HG03103 (cell line): ENCODE measurements around the gene DXO.

ENCODE experiments used
- ATAC-seq: cut with Tn5 transposase; IDR thresholded peaks from one replicate; pipeline ENCODE4 v1.9.1; 2021; ENCODE audit warnings: low read depth; ENCODE audit not compliant: unreplicated experiment

DXO gene

GRCh38 chr6:31958741-31959739 lies 12.9 kb downstream of the DXO start, which contains the start of the genes NELFE and SKIC2:
Gene NELFE, minus strand, starts transcription at chr6:31958971. Its CDS starts 525 bp downstream, at chr6:31958446.
Gene SKIC2, plus strand, starts transcription at chr6:31959175. Its CDS starts 18 bp downstream, at chr6:31959193.
- peak; percentile 92 for ATAC-seq

GRCh38 chr6:31958412-31958740 lies 13.6 kb downstream of the DXO start:
- peak; percentile 5 for ATAC-seq

- no peak for ATAC-seq
These were observed 15.1 kb downstream of the DXO start for GRCh38 chr6:31956796-31957195.

- ATAC-seq: no peak
These were observed 17.4 kb downstream of the DXO start for GRCh38 chr6:31954511-31954910.

- no peak for ATAC-seq
These were observed 19.0 kb downstream of the DXO start for GRCh38 chr6:31952890-31953289.

- no peak for ATAC-seq
These were observed 19.7 kb downstream of the DXO start for GRCh38 chr6:31952140-31952805.

- ATAC-seq: no peak
These were observed 21.9 kb downstream of the DXO start for GRCh38 chr6:31949926-31950548.

- no peak for ATAC-seq
These were observed 23.1 kb downstream of the DXO start for GRCh38 chr6:31948753-31949413.

- ATAC-seq: no peak
These were observed 23.6 kb downstream of the DXO start for GRCh38 chr6:31948306-31948705.

- no peak for ATAC-seq
These were observed 24.1 kb downstream of the DXO start for GRCh38 chr6:31947864-31948263.

- ATAC-seq: no peak
These were observed 24.8 kb downstream of the DXO start for GRCh38 chr6:31947070-31947675.

GRCh38 chr6:31946370-31946885 lies 25.5 kb downstream of the DXO start:
- ATAC-seq: no peak

GRCh38 chr6:31945507-31946369 lies 26.2 kb downstream of the DXO start, which contains the start of gene CFB:
Gene CFB, plus strand, starts transcription at chr6:31946095. Its CDS starts 127 bp downstream, at chr6:31946222.
- no peak for ATAC-seq

GRCh38 chr6:31945154-31945506 lies 26.8 kb downstream of the DXO start:
- no peak for ATAC-seq

GRCh38 chr6:31943742-31944141 lies 28.2 kb downstream of the DXO start:
- no peak for ATAC-seq

- ATAC-seq: no peak
These were observed 31.7 kb downstream of the DXO start for GRCh38 chr6:31940256-31940664.

GRCh38 chr6:31935823-31936222 lies 36.1 kb downstream of the DXO start:
- ATAC-seq: no peak

GRCh38 chr6:31935021-31935420 lies 36.9 kb downstream of the DXO start:
- no peak for ATAC-seq

GRCh38 chr6:31933537-31933936 lies 38.4 kb downstream of the DXO start:
- ATAC-seq: no peak
